GM04503 (cell line): ENCODE results near the gene SLC25A2.

Experiments
- DNase-seq: peaks from one replicate; pipeline ENCODE4 v3.0.0-alpha.2; 2012; ENCODE audit warnings: low read depth

Gene SLC25A2

GRCh38 chr5:141313711-141314110 lies 9.9 kb upstream of the SLC25A2 start:
- no peak for DNase-seq

GRCh38 chr5:141306630-141307029 lies 2.8 kb upstream of the SLC25A2 start:
- no peak for DNase-seq

- no peak for DNase-seq
Observed at GRCh38 chr5:141298376-141298775, 5.5 kb downstream of the SLC25A2 start.

- no peak for DNase-seq
Observed at GRCh38 chr5:141272906-141273305, 30.9 kb downstream of the SLC25A2 start.

- DNase-seq, result no peak
Observed at GRCh38 chr5:141269195-141269594, 34.7 kb downstream of the SLC25A2 start.

- DNase-seq, result no peak
Observed at GRCh38 chr5:141261238-141261546, 42.7 kb downstream of the SLC25A2 start.

DNA sequence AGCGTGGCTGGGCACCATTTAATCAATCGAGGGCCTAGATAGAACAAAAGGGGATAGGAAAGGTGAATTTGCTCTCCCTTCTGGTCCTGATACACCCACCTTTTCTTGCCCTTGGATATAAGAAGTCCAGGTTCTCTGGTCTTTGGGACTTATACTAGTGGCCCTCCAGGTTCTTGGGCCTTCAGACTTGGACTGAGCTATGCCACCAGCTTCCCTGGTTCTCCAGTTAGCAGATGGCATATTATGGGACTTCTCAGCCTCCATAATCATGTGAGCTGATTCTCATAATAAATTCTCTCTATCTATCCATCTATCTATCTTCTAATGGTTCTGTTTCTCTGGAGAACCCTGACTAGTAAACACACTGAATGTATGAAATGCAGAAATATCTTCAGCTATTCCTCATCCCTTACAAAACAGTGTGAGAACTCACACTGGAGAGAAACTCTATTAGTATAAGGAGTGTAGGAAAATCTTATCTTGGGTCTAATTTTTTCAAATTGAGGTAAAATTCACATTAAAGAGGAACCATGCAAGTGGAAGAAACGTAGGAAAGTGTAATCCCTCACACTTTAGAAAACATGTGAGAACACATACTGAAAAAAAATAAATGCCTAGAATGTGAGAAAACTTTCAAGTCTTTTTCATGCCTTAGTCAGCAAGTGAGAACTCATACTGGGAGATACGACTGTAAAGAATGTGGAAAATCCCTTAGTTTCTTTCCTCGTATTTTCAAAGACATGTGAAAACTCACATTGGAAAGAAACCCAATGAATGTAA lies 43.2 kb downstream of the SLC25A2 start:
- DNase-seq, result no peak

- DNase-seq, result no peak
Observed at GRCh38 chr5:141258948-141259347, 44.9 kb downstream of the SLC25A2 start.

DNA sequence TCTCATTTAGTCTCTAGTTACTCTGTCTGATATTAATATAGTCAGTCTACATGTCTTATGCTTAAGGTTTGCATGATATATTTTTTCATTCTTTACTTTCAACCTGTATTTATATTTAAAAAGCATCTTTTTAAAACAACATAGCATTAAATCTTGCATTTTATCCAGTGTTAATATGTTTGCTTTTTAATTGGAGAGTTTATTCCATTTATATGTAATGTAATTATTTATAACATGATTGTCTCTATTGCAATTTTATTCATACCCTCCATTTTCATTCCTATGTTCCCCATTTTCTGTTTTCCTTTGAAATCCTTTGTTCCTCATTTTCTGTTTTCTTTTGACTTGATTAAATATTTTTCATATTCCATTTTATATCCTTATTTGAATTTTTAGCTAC lies 45.4 kb downstream of the SLC25A2 start:
- no peak for DNase-seq
